A673 (cell line): ENCODE data around the gene ACOT8.

Source experiments
- EZH2 ChIP-seq: fragments of 200-600 bp; sonication (generic); IDR thresholded peaks from 2 replicates; pipeline ENCODE4 v1.6.1; 2017; ENCODE audit warnings: borderline replicate concordance, low read depth, mild to moderate bottlenecking, mixed read lengths, antibody characterized with exemption, low read length; ENCODE audit not compliant: poor library complexity, severe bottlenecking
- TF ChIP-seq, protein P1 (sequence below): fragments of 300-800, 200-600 bp; sonication (generic); conservative IDR thresholded peaks from 2 replicates; pipeline ENCODE4 v1.5.1; 2017; ENCODE audit warnings: low read depth, mild to moderate bottlenecking, antibody characterized with exemption, low read length, moderate library complexity, mixed read lengths

DNA sequence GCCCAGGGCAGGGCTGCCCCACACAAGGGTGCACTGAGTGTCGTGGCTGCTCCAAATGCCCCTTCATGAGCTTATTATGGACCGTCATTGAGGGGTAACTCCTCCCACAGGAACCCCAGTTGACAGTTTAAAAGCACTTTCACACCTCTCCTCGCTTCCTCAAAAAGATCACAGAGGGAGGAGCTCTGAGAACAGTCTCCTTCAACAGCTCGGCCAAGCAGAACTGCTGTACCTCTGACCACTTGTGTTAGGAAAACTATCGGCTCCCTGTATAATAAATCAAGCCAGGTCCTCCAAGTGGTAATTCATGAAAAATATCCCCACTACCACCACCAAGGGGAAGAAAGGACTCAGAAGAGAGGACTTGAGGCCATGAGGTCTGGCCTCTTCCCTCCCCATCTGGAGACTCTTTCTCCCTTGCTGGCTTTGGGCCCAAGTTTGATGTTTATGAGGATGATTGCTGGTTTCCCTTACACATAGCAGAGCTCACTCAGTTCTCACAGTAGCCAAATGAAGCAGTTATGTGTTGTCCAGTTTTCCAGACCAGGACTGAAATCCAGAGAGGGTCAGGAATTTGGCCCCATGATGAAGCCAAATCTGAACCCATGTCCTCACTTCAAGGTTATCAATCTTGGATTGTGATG lies 14.9 kb downstream of the ACOT8 start:
- TF ChIP-seq, protein P1, sequence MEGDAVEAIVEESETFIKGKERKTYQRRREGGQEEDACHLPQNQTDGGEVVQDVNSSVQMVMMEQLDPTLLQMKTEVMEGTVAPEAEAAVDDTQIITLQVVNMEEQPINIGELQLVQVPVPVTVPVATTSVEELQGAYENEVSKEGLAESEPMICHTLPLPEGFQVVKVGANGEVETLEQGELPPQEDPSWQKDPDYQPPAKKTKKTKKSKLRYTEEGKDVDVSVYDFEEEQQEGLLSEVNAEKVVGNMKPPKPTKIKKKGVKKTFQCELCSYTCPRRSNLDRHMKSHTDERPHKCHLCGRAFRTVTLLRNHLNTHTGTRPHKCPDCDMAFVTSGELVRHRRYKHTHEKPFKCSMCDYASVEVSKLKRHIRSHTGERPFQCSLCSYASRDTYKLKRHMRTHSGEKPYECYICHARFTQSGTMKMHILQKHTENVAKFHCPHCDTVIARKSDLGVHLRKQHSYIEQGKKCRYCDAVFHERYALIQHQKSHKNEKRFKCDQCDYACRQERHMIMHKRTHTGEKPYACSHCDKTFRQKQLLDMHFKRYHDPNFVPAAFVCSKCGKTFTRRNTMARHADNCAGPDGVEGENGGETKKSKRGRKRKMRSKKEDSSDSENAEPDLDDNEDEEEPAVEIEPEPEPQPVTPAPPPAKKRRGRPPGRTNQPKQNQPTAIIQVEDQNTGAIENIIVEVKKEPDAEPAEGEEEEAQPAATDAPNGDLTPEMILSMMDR, result no peak
- TF ChIP-seq EZH2, result no peak
